ENCODE results near the gene MT1A. TPM values are rescaled to one million over a fixed set of nuclear protein-coding genes. Genes with fewer than 3 reads are reported as not detected.

MT1A gene
- total RNA-seq, 1 experiment from 2014 or later = 52.1 TPM

GRCh38 chr16:56684256-56684925 is 45.9 kb downstream of the MT1A start:
- in situ Hi-C loops (cut with HindIII; ENCODE audit: low pct_unique_long_range_greater_than_20kb, low sequenced_read_pairs) = no loop called here
- BruUV-seq (replicated peaks) = no TSS peak

GRCh38 chr16:56684926-56685590 is 46.6 kb downstream of the MT1A start:
- POLR2A ChIA-PET = no interaction called here

More at GRCh38 chr16:56684256-56684925, 45.9 kb downstream of the MT1A start:
- no peak overlapping the region for H3K27ac ChIP-seq (ENCODE audit: low read length)
- H3K9me3 ChIP-seq (ENCODE audit: control insufficient read depth, insufficient read depth, low read depth, low read length) = no peaks in the 10 kb centered on the region; the same call in 1 of the 2 replicates
- no peak overlapping the region for H3K4me3 ChIP-seq (ENCODE audit: low read depth in 2 of 2, low read length in 2 of 2)
- CTCF ChIA-PET = no interaction called here
- DNase-seq (ENCODE audit: low read depth, low spot score) = no peak
- H3K36me3 ChIP-seq (ENCODE audit: control insufficient read depth, insufficient read depth, low read length) = no peaks in the 10 kb centered on the region
- no peaks in the 10 kb centered on the region for H3K27me3 ChIP-seq (ENCODE audit: control insufficient read depth, insufficient read depth, low read length)
- TF ChIP-seq REST (IDR thresholded peaks at IDR 0.05; ENCODE audit: insufficient read depth in 1 of 2, low read depth in 2 of 2, low read length in 1 of 2) = no peak
- no peak for TF ChIP-seq CTCF (IDR thresholded peaks at IDR 0.05)
- TF ChIP-seq POLR2AphosphoS5 (IDR thresholded peaks at IDR 0.05; ENCODE audit: low read depth, low read length) = no peak
- TF ChIP-seq TCF7L2 (IDR thresholded peaks at IDR 0.05; ENCODE audit: low read depth, low read length) = no peak
- TF ChIP-seq SIN3A (IDR thresholded peaks at IDR 0.05; ENCODE audit: borderline replicate concordance, insufficient read depth, low read depth, low read length) = no peak
- intact Hi-C loops (cut with micrococcal nuclease; ENCODE audit: unreplicated experiment) = no loop called here
- POLR2A ChIA-PET = no interaction called here
- H3K4me1 ChIP-seq (ENCODE audit: control insufficient read depth, insufficient read depth, low read length) = peaks cover 7% of the 10 kb centered on the region
- no peak for ATAC-seq

More at GRCh38 chr16:56684926-56685590, 46.6 kb downstream of the MT1A start:
- BruUV-seq (replicated peaks) = no TSS peak
- CTCF ChIA-PET = no interaction called here
- ATAC-seq (no peak), DNase-seq (ENCODE audit: low read depth, low spot score) (no peak)
- Histone ChIP-seq H3K4me3 (ENCODE audit: low read depth in 2 of 2, low read length in 2 of 2) (no peak overlapping the region), H3K36me3 (ENCODE audit: control insufficient read depth, insufficient read depth, low read length) (no peaks in the 10 kb centered on the region), H3K4me1 (ENCODE audit: control insufficient read depth, insufficient read depth, low read length) (peaks cover 7% of the 10 kb centered on the region), H3K27ac (ENCODE audit: low read length) (no peak overlapping the region), H3K27me3 (ENCODE audit: control insufficient read depth, insufficient read depth, low read length) (no peaks in the 10 kb centered on the region), H3K9me3 (ENCODE audit: control insufficient read depth, insufficient read depth, low read depth, low read length) (no peaks in the 10 kb centered on the region; the same call in 1 of the 2 replicates)
- intact Hi-C loops (cut with micrococcal nuclease; ENCODE audit: unreplicated experiment) (no loop called here), in situ Hi-C loops (cut with HindIII; ENCODE audit: low pct_unique_long_range_greater_than_20kb, low sequenced_read_pairs) (no loop called here)
- TF ChIP-seq CTCF (IDR thresholded peaks at IDR 0.05) = no peak
- TF ChIP-seq REST (IDR thresholded peaks at IDR 0.05; ENCODE audit: insufficient read depth in 1 of 2, low read depth in 2 of 2, low read length in 1 of 2) = no peak
